GM13977 (cell line): ENCODE data around the gene RHBDF2.

Source experiments
- DNase-seq: peaks from one replicate; pipeline ENCODE4 v3.0.0; 2012; ENCODE audit warnings: low spot score
- in situ Hi-C: fragments of 300-500 bp; cut with MboI; formaldehyde crosslinking; loops from one replicate; pipeline ENCODE4 v1.12.0; 2022; ENCODE audit warnings: low sequenced_read_pairs, low pct_unique_long_range_greater_than_20kb, mixed read lengths, inconsistent platforms; ENCODE audit not compliant: unreplicated experiment
- TF ChIP-seq, protein P1 (sequence below): IDR thresholded peaks from 2 replicates; pipeline ENCODE4 v1.5.1; 2012; ENCODE audit warnings: mild to moderate bottlenecking, control low read depth; ENCODE audit not compliant: insufficient read depth; ENCODE audit errors: extremely low read depth, missing control alignments

Gene RHBDF2

DNA sequence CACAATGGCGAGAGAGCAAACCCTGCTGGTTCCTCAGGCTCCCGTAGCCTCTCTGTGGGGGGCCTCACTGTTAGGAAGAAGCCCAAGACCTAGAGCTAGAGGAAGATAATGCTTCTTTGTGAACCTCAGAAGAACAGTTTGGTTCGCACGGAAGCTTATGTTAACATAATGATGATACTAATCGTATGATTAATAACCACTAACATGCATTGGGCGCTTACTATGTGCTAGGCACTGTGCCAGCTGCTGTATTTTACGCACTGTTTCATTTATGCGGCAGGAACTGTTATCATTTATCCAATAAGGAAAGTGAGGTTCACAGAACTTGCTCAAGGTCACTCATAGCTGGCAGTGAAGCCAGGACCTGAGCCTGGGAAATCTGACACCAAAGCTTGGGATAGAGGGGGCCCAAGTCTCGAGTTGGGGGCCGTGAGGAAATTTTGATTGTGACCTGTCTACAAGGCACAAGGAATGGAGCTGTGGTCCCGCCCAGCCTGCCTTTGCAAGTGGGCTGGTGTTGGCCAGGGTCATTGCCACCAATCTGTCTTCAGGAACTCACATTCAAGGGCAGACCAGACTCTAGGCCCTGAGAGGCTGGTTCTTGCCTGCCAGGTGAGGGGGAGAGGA, 45.4 kb upstream of the RHBDF2 start:
- TF ChIP-seq, protein P1, sequence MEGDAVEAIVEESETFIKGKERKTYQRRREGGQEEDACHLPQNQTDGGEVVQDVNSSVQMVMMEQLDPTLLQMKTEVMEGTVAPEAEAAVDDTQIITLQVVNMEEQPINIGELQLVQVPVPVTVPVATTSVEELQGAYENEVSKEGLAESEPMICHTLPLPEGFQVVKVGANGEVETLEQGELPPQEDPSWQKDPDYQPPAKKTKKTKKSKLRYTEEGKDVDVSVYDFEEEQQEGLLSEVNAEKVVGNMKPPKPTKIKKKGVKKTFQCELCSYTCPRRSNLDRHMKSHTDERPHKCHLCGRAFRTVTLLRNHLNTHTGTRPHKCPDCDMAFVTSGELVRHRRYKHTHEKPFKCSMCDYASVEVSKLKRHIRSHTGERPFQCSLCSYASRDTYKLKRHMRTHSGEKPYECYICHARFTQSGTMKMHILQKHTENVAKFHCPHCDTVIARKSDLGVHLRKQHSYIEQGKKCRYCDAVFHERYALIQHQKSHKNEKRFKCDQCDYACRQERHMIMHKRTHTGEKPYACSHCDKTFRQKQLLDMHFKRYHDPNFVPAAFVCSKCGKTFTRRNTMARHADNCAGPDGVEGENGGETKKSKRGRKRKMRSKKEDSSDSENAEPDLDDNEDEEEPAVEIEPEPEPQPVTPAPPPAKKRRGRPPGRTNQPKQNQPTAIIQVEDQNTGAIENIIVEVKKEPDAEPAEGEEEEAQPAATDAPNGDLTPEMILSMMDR, result no peak
- no peak for DNase-seq
- in situ Hi-C loops, result no loop called here

DNA sequence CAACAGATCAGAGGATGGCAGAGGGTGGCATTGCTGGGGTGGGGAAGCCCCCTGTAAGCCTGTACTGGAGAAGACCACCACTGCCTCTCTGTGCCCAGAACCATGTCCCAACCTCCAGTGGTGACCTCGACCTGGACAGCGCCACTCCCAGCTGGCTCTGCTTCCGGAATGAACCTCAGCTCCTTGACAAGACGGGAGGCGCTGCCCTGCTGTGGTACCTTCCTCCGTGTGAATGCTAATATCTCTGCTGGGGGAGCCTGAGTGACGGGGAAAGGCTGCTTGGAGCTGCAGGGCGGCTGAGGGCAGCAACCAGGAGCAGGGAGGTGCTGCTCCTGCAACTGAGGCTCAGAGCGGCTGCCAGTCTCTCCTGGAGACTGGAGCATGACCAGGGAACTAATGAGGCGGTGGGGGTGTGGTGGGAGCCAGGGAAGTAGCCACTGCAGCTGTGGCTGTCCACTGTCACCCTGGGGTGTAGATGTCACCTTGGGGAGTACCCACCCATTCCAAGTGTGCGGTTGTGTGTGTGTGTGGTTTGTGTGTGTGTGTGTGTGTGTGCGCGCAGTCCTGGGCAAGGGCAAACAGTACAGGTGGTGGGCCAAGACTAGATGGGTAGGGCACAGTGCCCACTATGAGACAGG, 44.8 kb upstream of the RHBDF2 start:
- DNase-seq, result no peak
- in situ Hi-C loops, result no loop called here
- TF ChIP-seq, protein P1, result no peak

DNA sequence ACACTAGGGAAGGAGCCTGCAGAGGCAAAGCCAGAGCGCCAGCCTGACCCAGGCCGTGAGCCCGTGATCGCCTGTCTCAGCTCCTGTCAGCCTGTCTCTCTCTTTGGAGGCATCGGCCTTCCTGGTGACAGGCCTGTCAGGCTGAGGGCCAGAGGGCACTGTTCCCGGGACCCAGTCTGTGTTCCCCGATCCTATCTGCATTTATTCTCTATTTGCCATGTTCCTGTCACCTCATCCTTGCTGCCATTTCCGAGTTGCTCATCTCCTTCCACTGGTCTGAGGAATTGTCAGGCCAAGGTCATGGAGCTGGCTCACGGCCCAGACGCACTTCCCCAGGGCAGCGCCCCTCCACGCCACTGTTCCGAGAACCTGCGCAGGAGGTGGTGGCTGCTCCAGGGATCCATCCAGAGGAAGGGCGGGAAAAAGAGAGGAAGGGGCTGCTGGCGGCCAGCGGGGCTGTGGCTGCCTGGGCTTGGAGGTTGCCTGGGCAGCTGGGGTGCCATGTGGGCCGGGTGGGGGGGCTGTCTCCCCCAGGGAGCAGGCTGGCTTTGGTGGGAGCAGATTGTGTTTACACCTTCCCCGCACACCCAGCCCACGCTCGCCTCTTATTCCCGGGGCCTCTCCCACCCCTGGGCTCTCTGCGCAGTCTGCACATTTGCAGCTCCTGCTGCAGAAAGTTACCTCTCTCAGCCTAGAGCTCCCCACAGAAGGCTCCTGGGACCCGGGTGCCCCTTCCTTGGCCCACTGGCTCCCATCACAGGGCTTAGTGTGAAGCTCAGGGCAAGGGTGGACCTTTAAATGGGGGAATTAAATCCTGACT, 43.5 kb upstream of the RHBDF2 start:
- TF ChIP-seq, protein P1, result no peak
- DNase-seq, result no peak
- in situ Hi-C loops, result no loop called here

DNA sequence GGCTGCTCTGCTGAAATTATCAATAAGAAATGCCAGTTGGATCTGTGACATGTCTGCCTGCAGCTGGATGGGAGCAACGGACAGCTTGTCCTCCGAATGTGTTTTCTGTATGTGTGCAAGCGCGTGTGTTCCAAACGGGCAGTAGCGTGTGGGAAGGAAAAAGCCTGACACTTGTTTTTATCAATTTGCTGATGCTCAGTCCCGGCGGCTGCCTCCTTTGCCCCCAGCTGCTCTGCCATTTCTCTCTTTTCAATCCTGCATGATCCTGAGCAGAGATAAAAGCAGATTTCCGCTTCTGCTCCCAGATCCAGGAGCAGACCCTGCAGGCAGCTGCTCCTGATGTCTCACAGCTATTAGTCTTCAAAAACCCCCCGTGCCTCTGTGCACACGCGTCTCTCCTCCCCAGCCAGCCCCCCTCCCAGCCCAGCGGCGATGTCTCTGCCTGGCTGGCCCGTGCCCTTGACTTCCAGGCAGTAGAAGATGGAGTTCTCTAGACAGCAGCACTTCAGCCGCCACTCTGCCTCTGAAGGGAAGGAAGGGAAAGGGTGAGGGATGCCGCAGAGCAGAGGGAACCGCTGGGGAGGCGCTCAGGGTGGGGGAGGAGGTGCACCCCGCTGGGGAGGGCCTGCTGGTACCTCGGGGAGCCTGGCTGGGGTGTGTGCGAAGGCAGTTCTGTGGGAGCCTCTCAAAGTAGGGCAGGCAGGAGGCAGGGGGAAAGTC, 42.8 kb upstream of the RHBDF2 start:
- TF ChIP-seq, protein P1, result no peak
- in situ Hi-C loops, result no loop called here
- DNase-seq, result no peak

DNA sequence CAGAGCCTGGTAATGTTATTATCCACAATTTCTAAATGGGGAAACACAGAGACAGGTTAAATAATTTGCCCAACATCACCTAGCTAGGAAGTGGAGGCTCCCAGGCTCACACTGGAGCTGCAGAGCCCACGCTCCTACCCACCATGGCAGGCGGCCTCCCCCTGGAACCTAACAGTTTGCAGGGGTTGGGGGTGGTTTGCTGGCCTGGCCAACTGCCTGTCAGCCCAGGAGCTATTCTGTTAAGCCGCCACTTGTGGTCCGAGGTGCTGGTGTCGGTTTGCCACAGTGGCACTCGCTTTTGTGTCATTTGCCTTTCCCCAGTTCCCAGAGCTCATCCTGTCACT, 42.2 kb upstream of the RHBDF2 start:
- in situ Hi-C loops, result no loop called here
- no peak for DNase-seq
- TF ChIP-seq, protein P1, result no peak

DNA sequence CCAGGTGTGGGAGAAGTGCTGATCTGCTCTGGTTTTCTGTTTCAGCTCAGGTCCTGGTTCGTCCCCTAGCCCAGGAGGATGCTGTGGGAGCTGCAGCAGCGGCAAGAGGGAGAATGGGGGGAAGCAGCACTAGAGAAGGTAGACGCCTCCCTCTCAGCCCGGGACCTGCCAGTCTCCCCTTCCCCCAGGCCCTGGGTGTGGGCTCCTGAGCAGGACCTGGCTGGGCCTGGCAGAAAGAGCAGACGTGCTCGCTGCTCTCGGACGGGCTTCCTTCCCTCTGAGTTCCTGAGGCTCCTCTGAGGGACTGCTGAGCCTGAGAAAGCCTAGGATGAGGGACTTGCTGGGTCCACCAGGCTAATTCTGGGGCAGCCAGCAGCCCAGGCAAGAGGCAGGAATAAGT, 41.8 kb upstream of the RHBDF2 start:
- TF ChIP-seq, protein P1, result no peak
- in situ Hi-C loops, result no loop called here
- DNase-seq, result no peak
